HG02642 (cell line): ENCODE measurements around the gene TSGA10IP.

Experiments used
- ATAC-seq: cut with Tn5 transposase; IDR thresholded peaks from one replicate; pipeline ENCODE4 v1.9.1; 2021; ENCODE audit warnings: mild to moderate bottlenecking; ENCODE audit not compliant: unreplicated experiment, poor library complexity

The TSGA10IP gene

GRCh38 chr11:65917434-65918210, 27.7 kb upstream of the TSGA10IP start:
- ATAC-seq: no peak

- ATAC-seq: peak; percentile 58
Measured at GRCh38 chr11:65918211-65919140, 26.8 kb upstream of the TSGA10IP start, which contains the start of gene C11orf68. C11orf68 (minus strand) TSS chr11:65919062; CDS start chr11:65919031, 31 bp downstream.

GRCh38 chr11:65919141-65919572, 26.1 kb upstream of the TSGA10IP start, which contains the start of gene DRAP1:
DRAP1 (plus strand) TSS chr11:65919426; CDS start chr11:65919502, 76 bp downstream.
- peak; percentile 84 for ATAC-seq

GRCh38 chr11:65919573-65920371, 25.5 kb upstream of the TSGA10IP start:
- peak; percentile 50 for ATAC-seq

GRCh38 chr11:65920372-65920802, 24.9 kb upstream of the TSGA10IP start:
- no peak for ATAC-seq

- no peak for ATAC-seq
Measured at GRCh38 chr11:65921033-65921555, 24.2 kb upstream of the TSGA10IP start.

- no peak for ATAC-seq
Measured at GRCh38 chr11:65921876-65922275, 23.4 kb upstream of the TSGA10IP start.

GRCh38 chr11:65922565-65922964, 22.7 kb upstream of the TSGA10IP start:
- no peak for ATAC-seq

- ATAC-seq: no peak
Measured at GRCh38 chr11:65925397-65925796, 19.9 kb upstream of the TSGA10IP start.

- peak; percentile 64 for ATAC-seq
Measured at GRCh38 chr11:65927904-65928397, 17.3 kb upstream of the TSGA10IP start.

GRCh38 chr11:65928667-65929066, 16.6 kb upstream of the TSGA10IP start:
- ATAC-seq: no peak

- no peak for ATAC-seq
Measured at GRCh38 chr11:65931773-65932557, 13.3 kb upstream of the TSGA10IP start.

- ATAC-seq: no peak
Measured at GRCh38 chr11:65932558-65932919, 12.7 kb upstream of the TSGA10IP start.

GRCh38 chr11:65934014-65934413, 11.3 kb upstream of the TSGA10IP start:
- no peak for ATAC-seq

GRCh38 chr11:65937766-65938165, 7.5 kb upstream of the TSGA10IP start:
- no peak for ATAC-seq

- ATAC-seq: no peak
Measured at GRCh38 chr11:65941720-65942310, 3.5 kb upstream of the TSGA10IP start.

GRCh38 chr11:65942531-65942930, 2.7 kb upstream of the TSGA10IP start:
- ATAC-seq: no peak

- ATAC-seq: no peak
Measured at GRCh38 chr11:65944191-65944590, 1.1 kb upstream of the TSGA10IP start.

- no peak for ATAC-seq
Measured at GRCh38 chr11:65944767-65945166, 513 bp upstream of the TSGA10IP start.
